Right lobe of liver (tissue), 6 donors: ENCODE measurements around the gene HCAR2. TPM values are rescaled to one million over a fixed set of nuclear protein-coding genes. Genes with fewer than 3 reads are reported as not detected.
"Not testable (repeated sequence)": the region's sequence is repeated elsewhere in the genome, so short reads cannot be mapped to it uniquely, and the experiment has no call there.

Experiments
- ATAC-seq, 4 donors: fragments of 200-7000 bp; cut with Tn5 transposase; one replicate each; pipeline ENCODE4 v1.9.1; 2020; ENCODE audit warnings: mild to moderate bottlenecking in 4 of 4, moderate library complexity in 4 of 4
- DNase-seq, 3 donors: peaks; one replicate each; pipeline ENCODE4 v3.0.0-alpha.2; 2020
- H3K27ac ChIP-seq, 3 donors: fragments of 200-600 bp; one replicate each; pipeline ENCODE4 v1.8.0; 2022
- H3K27me3 ChIP-seq, 2 donors: fragments of 200-600 bp; one replicate each; pipeline ENCODE4 v1.8.0; 2022
- H3K36me3 ChIP-seq, 4 donors: fragments of 200-600 bp; sonication (generic) in 1 of 4; one replicate each; pipeline versions ENCODE4 v1.5.1 to v1.8.0; 2017 to 2022; ENCODE audit warnings: control low read depth in 1 of 4
- H3K4me1 ChIP-seq, 4 donors: fragments of 200-600 bp; sonication (generic) in 1 of 4; one replicate each; pipeline versions ENCODE4 v1.5.1 to v1.8.0; 2017 to 2022; ENCODE audit warnings: control low read depth in 1 of 4
- H3K4me3 ChIP-seq, 3 donors: fragments of 200-600 bp; one replicate each; pipeline ENCODE4 v1.8.0; 2022
- H3K9me3 ChIP-seq, 4 donors: fragments of 200-600 bp; sonication (generic) in 1 of 4; one replicate each; pipeline versions ENCODE4 v1.5.1 to v1.8.0; 2017 to 2022; ENCODE audit warnings: control low read depth in 1 of 4
- POLR2A ChIP-seq: fragments of 450-650 bp; IDR thresholded peaks from one replicate; pipeline ENCODE4 v1.6.1; 2017; ENCODE audit warnings: antibody characterized with exemption, mild to moderate bottlenecking
- WGBS: methylation state at CpG from one replicate; pipeline ENCODE4 v1.1.6; 2018; ENCODE audit warnings: low coverage, low lambda C conversion rate; ENCODE audit not compliant: insufficient coverage; ENCODE audit errors: missing lambda C conversion rate; 5-methylcytosine and 5-hydroxymethylcytosine counted together
- intact Hi-C, 2 donors: fragments of 100-400 bp; cut with DNase I; formaldehyde crosslinking; loops; one replicate each; pipeline versions ENCODE4 v1.11.2 to v1.14.1; 2022
- long read RNA-seq: library from polyadenylated mRNA; unstranded; transcript quantifications from one replicate; pipeline ENCODE4 v2.0.0, GENCODE V29; 2019
- total RNA-seq, 6 experiments: library from RNA; depleted of rRNA in 2 of 6; stranded (reverse); fragments of >200 nt in 2 of 6; fragmentation: NEBNext Ultra II Directional in 3 of 6; extraction: Animal tissue kit (Norgen Biotek cat#: 25700) in 3 of 6; gene quantifications; one replicate each; pipeline versions ENCODE4 v1.1.0 to v1.2.4, GENCODE V29; 2016 to 2023
- TF ChIP-seq, protein P1 (sequence below), 4 donors: fragments of 200-600 bp in 3 of 4; fragments of 450-650 bp in 1 of 4; IDR thresholded peaks; one replicate each; pipeline versions ENCODE4 v1.5.1 to v1.8.0; 2016 to 2022; ENCODE audit warnings: antibody characterized with exemption in 4 of 4, mild to moderate bottlenecking in 2 of 4
- donor health status: DM: no; HTN: yes; CAD: no.
- donor health status: DM: no; HTN: no; CAD: no.
- donor health status: DM: no; HTN: no; CAD: no.
- donor health status: DM: no; HTN: yes; CAD: no.
- donor health status: DM: no; HTN: yes; CAD: no.

HCAR2 gene
- total RNA-seq = 1 to 10 TPM in 1 of 6 experiments, under 1 TPM in 3, not detected in 2; 0.14 to 4.5 (median 0.41) TPM
- long read RNA-seq = 0 reads

DNA sequence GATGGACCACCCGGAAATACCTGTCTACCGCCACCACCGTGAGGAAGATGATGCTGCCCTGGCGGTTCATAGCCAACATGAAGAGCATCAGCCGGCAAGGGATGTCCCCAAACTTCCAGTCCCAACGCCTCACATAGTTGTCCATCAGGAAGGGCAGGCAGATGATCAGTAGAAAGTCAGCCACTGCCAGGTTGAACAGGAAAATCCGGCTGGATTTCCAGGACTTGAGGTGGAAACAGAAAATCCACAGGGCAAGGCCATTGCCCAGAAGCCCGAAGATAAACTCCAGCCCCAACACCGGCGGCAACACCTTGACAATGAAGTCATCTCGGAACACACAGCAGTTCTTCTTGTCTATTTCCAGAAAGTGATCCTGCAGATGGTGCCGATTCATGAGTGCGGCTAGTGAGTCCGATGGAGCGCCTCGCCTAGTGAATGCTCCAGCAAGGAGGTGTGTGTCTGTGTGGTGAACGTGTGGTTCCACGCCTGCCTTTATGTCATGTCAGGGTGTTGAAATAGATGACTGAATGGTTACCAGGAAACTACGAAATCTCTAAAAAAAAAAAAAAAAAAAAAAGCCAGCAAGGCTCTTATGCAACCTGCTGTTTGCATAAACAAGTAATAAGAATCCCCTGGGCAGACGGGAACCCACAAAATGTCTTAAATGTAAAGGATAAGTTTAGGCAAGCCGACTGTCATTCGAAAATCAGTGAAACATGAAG, at the start of gene HCAR2:
Gene HCAR2, minus strand, starts transcription at position 468 of the 722 bp plus-strand sequence. Its CDS starts 74 bp downstream, at position 394.
- H3K27ac ChIP-seq, H3K27me3 ChIP-seq, H3K9me3 ChIP-seq, H3K36me3 ChIP-seq, intact Hi-C loops, H3K4me3 ChIP-seq, H3K4me1 ChIP-seq: not testable (repeated sequence)
- ATAC-seq = peak; percentile 33 to 69 (median 46)
- peak in 1 of 3 donors; percentile 47 for DNase-seq
- 45% methylated on average over 10 of the region's 22 CpGs for WGBS

DNA sequence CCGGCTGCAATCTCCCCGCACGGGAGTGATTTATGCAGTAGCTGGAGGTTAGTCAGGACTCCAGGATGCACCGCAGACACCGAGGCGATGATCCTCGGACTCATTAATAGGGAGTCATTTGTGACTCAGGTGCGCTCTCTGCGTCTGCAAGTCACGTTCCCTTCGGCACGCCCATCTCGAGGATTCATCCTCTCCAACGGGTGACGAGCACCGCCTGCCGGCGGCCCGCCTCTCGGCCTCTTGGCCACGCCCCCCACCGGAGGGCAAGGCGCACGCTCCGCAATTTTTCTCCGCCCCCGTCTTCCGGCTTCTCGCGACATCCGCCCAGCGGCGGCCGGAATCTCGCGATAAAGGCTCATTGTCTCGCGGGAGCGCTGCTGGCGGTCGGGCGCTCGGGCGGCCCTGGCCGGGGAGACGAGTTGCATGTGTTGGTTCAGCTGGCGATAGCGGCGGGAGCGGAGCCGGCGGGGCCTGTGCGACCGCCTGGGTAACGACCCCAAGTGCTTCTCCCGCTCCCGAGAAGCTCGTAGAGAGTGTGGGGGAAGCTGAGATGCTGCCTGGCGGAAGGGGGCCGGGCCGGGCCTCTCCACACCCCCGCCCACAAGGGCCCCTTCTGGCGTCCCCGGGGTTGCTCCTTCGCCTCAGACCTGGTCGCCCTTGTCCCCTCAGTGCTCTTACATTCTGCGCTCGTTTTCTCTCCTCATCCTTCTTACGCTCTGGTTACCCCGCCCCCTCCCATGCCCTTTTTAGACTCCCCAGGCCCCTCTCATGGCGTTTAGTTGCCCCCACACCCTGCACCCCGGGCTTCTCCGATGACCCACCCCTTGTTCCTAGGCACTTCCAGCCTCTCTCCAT, 49.5 kb upstream of the HCAR2 start, which contains the start of gene DENR:
Gene DENR, plus strand, starts transcription at position 361 of the 855 bp plus-strand sequence. CDS start 878 bp downstream, outside the sequence.
- peak within 1 kb of the TSS; percentile 82 to 95 (median 92) for H3K4me3 ChIP-seq
- no peaks in the 10 kb centered on the region for H3K9me3 ChIP-seq
- DNase-seq (peak; percentile 99), ATAC-seq (peak; percentile 99 to 100 (median 99))
- intact Hi-C loops = no loop called here
- peak within 1 kb of the TSS; percentile 44 to 83 (median 75) for H3K27ac ChIP-seq
- peaks cover 0 to 10% (median 6%) of the 10 kb centered on the region in 4 donors for H3K4me1 ChIP-seq
- no peaks in the 10 kb centered on the region for H3K27me3 ChIP-seq
- peaks cover 0 to 31% (median 6%) of the 10 kb centered on the region in 4 donors for H3K36me3 ChIP-seq
- TF ChIP-seq, protein P1, sequence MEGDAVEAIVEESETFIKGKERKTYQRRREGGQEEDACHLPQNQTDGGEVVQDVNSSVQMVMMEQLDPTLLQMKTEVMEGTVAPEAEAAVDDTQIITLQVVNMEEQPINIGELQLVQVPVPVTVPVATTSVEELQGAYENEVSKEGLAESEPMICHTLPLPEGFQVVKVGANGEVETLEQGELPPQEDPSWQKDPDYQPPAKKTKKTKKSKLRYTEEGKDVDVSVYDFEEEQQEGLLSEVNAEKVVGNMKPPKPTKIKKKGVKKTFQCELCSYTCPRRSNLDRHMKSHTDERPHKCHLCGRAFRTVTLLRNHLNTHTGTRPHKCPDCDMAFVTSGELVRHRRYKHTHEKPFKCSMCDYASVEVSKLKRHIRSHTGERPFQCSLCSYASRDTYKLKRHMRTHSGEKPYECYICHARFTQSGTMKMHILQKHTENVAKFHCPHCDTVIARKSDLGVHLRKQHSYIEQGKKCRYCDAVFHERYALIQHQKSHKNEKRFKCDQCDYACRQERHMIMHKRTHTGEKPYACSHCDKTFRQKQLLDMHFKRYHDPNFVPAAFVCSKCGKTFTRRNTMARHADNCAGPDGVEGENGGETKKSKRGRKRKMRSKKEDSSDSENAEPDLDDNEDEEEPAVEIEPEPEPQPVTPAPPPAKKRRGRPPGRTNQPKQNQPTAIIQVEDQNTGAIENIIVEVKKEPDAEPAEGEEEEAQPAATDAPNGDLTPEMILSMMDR (IDR thresholded peaks at IDR 0.05) = peak; percentile 83 to 94 (median 85)
- TF ChIP-seq POLR2A = peak; percentile 82
- 0% methylated on average over 12 of the region's 73 CpGs for WGBS

DNA sequence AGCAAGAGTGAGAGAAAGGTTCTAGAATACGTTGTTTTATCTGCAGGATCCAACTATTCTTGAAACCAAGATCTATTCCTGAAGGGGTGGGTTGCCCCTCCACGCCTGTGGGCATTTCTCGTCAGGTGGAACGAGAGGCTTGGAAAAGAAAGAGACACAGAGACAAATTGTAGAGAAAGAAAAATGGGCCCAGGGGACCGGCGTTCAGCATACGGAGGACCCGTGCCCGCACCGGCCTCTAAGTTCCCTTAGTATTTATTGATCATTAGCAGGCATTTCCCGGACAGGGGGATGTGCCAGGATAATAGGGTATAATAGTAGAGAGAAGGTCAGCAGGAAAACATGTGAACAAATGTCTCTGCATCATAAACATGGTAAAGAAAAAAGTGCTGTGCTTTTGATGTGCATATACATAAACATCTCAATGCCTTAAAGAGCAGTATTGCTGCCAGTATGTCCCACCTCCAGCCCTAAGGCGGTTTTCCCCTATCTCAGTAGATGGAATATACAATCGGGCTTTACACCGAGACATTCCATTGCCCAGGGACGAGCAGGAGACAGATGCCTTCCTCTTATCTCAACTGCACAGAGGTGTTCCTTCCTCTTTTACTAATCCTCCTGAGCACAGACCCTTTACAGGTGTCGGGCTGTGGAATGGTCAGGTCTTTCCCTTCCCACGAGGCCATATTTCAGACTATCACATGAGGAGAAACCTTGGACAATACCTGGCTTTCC, 47.8 kb upstream of the HCAR2 start:
- H3K9me3 ChIP-seq, H3K27ac ChIP-seq, ATAC-seq, H3K4me3 ChIP-seq, H3K4me1 ChIP-seq, intact Hi-C loops, H3K27me3 ChIP-seq: not testable (repeated sequence)
- peak in 1 of 3 donors; percentile 43 for DNase-seq
- 79% methylated on average over 17 of the region's 17 CpGs for WGBS
- peaks cover 0 to 15% (median 1%) of the 10 kb centered on the region in 4 donors for H3K36me3 ChIP-seq

DNA sequence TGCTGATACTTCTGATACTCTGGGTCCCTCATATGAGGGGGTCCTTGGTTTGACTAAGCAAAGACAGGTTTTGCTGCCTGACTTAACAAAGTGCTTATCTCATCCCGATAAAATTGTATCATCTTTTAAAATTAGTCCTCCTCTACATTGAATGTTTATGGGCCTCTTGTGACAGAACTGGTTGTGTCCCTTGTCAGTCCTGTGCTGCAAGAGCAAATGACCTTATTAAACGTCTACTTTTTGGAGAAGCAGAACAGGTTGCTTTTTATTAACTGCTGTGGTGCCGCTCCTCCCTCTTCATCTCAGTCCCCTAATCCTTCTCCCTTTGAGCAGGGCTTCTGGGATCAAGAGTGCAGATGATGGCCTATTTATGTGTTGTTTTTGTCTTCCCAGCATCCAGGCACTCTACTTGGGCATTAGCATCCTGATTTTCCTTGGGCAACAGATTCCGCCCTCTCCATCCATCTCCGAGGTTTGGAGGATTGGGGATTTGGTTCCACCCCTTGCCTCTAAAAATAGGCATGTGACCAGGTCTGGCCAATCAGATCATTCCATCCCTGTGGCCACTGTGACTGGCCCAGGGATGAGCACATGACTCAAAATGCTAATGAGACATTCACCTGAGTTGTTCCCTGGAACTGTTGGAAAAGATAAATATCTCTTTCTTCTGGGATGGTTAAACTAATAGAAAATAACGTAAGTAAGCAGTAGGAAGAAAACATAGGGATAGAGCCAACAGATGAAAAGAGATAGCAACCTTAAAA, 46.6 kb upstream of the HCAR2 start:
- 58% methylated on average over 5 of the region's 6 CpGs for WGBS
- Histone ChIP-seq H3K27me3 (no peaks in the 10 kb centered on the region), H3K4me1 (peaks cover 0 to 10% (median 6%) of the 10 kb centered on the region in 4 donors), H3K27ac (no peak overlapping the region), H3K4me3 (no peak overlapping the region), H3K36me3 (peaks cover 0 to 4% (median 0%) of the 10 kb centered on the region in 4 donors), H3K9me3 (no peaks in the 10 kb centered on the region)
- TF ChIP-seq POLR2A = no peak
- TF ChIP-seq, protein P1 (IDR thresholded peaks at IDR 0.05) = no peak
- peak in 1 of 3 donors; percentile 23 for DNase-seq
- intact Hi-C loops = no loop called here
- ATAC-seq = no peak
